Coronary artery (tissue), 2 donors: Measurements from ENCODE around the gene ADGRG2.

Experiments used
- DNase-seq: peaks from one replicate; pipeline ENCODE4 v3.0.0-alpha.2; 2017; ENCODE audit warnings: low spot score
- H3K27ac ChIP-seq, 2 donors: fragments of 200-600 bp; sonication (generic); one replicate each; pipeline ENCODE4 v1.5.1; 2016 to 2019
- H3K4me3 ChIP-seq: fragments of 200-600 bp; sonication (generic); 2 replicates; pipeline ENCODE4 v1.5.1; 2016; ENCODE audit warnings: mild to moderate bottlenecking, moderate library complexity
- CTCF ChIP-seq: fragments of 200-600 bp; sonication (generic); IDR thresholded peaks from one replicate; pipeline ENCODE4 v1.5.1; 2019; ENCODE audit warnings: antibody characterized with exemption

Gene ADGRG2

GRCh38 chrX:19121898-19122640 lies at the start of gene ADGRG2:
ADGRG2 (minus strand) TSS chrX:19122468; CDS start chrX:19068834, 53,634 bp downstream.
- Histone ChIP-seq H3K4me3 (peak within 1 kb of the TSS; percentile 72), H3K27ac (peak within 1 kb of the TSS in 1 of 2 donors; percentile 58)
- no peak for TF ChIP-seq CTCF
- DNase-seq, result no peak

GRCh38 chrX:19168609-19169008 lies 46.3 kb upstream of the ADGRG2 start:
- H3K4me3 ChIP-seq, result no peak overlapping the region
- TF ChIP-seq CTCF, result no peak
- no peak for DNase-seq

GRCh38 chrX:19162851-19163250 lies 40.6 kb upstream of the ADGRG2 start:
- no peak for DNase-seq
- no peak for TF ChIP-seq CTCF
- no peak overlapping the region for H3K4me3 ChIP-seq
- no peak overlapping the region for H3K27ac ChIP-seq

More at GRCh38 chrX:19168609-19169008, 46.3 kb upstream of the ADGRG2 start:
- H3K27ac ChIP-seq, result no peak overlapping the region

- no peak overlapping the region for H3K27ac ChIP-seq
- H3K4me3 ChIP-seq, result no peak overlapping the region
- DNase-seq, result no peak
- no peak for TF ChIP-seq CTCF
Measured at GRCh38 chrX:19156186-19156585, 33.9 kb upstream of the ADGRG2 start.

- H3K4me3 ChIP-seq, result no peak overlapping the region
- TF ChIP-seq CTCF, result no peak
- no peak overlapping the region for H3K27ac ChIP-seq
- DNase-seq, result no peak
Measured at GRCh38 chrX:19152762-19153161, 30.5 kb upstream of the ADGRG2 start.

GRCh38 chrX:19137067-19137466 lies 14.8 kb upstream of the ADGRG2 start:
- TF ChIP-seq CTCF, result no peak
- Histone ChIP-seq H3K27ac (no peak overlapping the region), H3K4me3 (no peak overlapping the region)
- no peak for DNase-seq

GRCh38 chrX:19133784-19134183 lies 11.5 kb upstream of the ADGRG2 start:
- no peak overlapping the region for H3K27ac ChIP-seq
- TF ChIP-seq CTCF, result no peak
- no peak for DNase-seq
- H3K4me3 ChIP-seq, result no peak overlapping the region
